NCI-H1048 (cell line): ENCODE measurements around the gene AGPS.

Experiments used
- DNase-seq: peaks from one replicate; lab custom pipeline; 2025; lab: John Stamatoyannopoulos, UW

AGPS gene

GRCh38 chr2:177551989-177552421 is 159.4 kb downstream of the AGPS start:
- DNase-seq = no peak

GRCh38 chr2:177552422-177553175 is 160.0 kb downstream of the AGPS start:
- DNase-seq = no peak

- no peak for DNase-seq
Observed at GRCh38 chr2:177553176-177553884, 160.8 kb downstream of the AGPS start.

GRCh38 chr2:177554365-177554764 is 161.8 kb downstream of the AGPS start:
- no peak for DNase-seq

- no peak for DNase-seq
Observed at GRCh38 chr2:177556153-177556552, 163.6 kb downstream of the AGPS start.

- DNase-seq = no peak
Observed at GRCh38 chr2:177557794-177558193, 165.2 kb downstream of the AGPS start.

- DNase-seq = no peak
Observed at GRCh38 chr2:177559638-177560037, 167.1 kb downstream of the AGPS start.

GRCh38 chr2:177568390-177568789 is 175.8 kb downstream of the AGPS start:
- no peak for DNase-seq

- DNase-seq = no peak
Observed at GRCh38 chr2:177568893-177569292, 176.3 kb downstream of the AGPS start.

- no peak for DNase-seq
Observed at GRCh38 chr2:177572236-177572671, 179.7 kb downstream of the AGPS start.

- DNase-seq = no peak
Observed at GRCh38 chr2:177573120-177573519, 180.5 kb downstream of the AGPS start.

- no peak for DNase-seq
Observed at GRCh38 chr2:177574356-177574755, 181.8 kb downstream of the AGPS start.

GRCh38 chr2:177575358-177575757 is 182.8 kb downstream of the AGPS start:
- DNase-seq = no peak

GRCh38 chr2:177577075-177577474 is 184.5 kb downstream of the AGPS start:
- DNase-seq = no peak

- DNase-seq = no peak
Observed at GRCh38 chr2:177578454-177578853, 185.9 kb downstream of the AGPS start.

GRCh38 chr2:177579486-177580036 is 187.0 kb downstream of the AGPS start:
- no peak for DNase-seq

- no peak for DNase-seq
Observed at GRCh38 chr2:177582000-177582399, 189.4 kb downstream of the AGPS start.

- DNase-seq = no peak
Observed at GRCh38 chr2:177584030-177584692, 191.6 kb downstream of the AGPS start.

- no peak for DNase-seq
Observed at GRCh38 chr2:177585234-177585863, 192.8 kb downstream of the AGPS start.

GRCh38 chr2:177586154-177586553 is 193.6 kb downstream of the AGPS start:
- no peak for DNase-seq

- DNase-seq = no peak
Observed at GRCh38 chr2:177587371-177587770, 194.8 kb downstream of the AGPS start.

- DNase-seq = no peak
Observed at GRCh38 chr2:177588671-177589070, 196.1 kb downstream of the AGPS start.
